Endothelial cell of umbilical vein (primary cell): ENCODE data around the gene SIRT5. TPM values are rescaled to one million over a fixed set of nuclear protein-coding genes. Genes with fewer than 3 reads are reported as not detected.

ENCODE experiments used
- BruUV-seq: library from RNA; stranded (reverse); fragments of 400-500 nt; replicated peaks from 2 replicates; lab custom pipeline; 2021; lab: Mats Ljungman, UMichigan
- CTCF ChIA-PET: fragments of 300-600, 350-600 bp; sonication (Branson Sonifier 250); formaldehyde crosslinking; loops from one replicate; lab custom pipeline; 2021; ENCODE audit warnings: antibody characterized with exemption, inconsistent platforms; lab: Charles Lee
- POLR2A ChIA-PET: fragments of 300-600, 350-600 bp; sonication (Branson Sonifier 250); formaldehyde crosslinking; loops from one replicate; lab custom pipeline; 2021; ENCODE audit warnings: antibody characterized with exemption, inconsistent platforms; lab: Charles Lee
- DNase-seq: peaks from one replicate; pipeline ENCODE4 v3.0.0-alpha.2; 2011; ENCODE audit warnings: low read depth, low spot score
- FAIRE-seq: peaks from 2 replicates; lab custom pipeline; 2011; peaks lifted over from hg19 to GRCh38; lab: Jason Lieb, UNC
- H2AFZ ChIP-seq: 2 replicates; pipeline ENCODE4 v1.6.0; 2012; ENCODE audit warnings: low read depth, low read length, control low read depth, inconsistent platforms
- H3K27ac ChIP-seq: 2 replicates; pipeline ENCODE4 v1.5.1; 2011; ENCODE audit warnings: low read depth, mild to moderate bottlenecking, control low read depth, low read length, moderate library complexity; ENCODE audit not compliant: insufficient read depth
- H3K27me3 ChIP-seq, 2 experiments: 2 replicates each; pipeline versions ENCODE4 v1.6.0 to v1.6.1; 2011; ENCODE audit warnings: low read length in 2 of 2, mixed read lengths in 1 of 2; ENCODE audit not compliant: control insufficient read depth in 2 of 2, insufficient read depth in 2 of 2
- H3K36me3 ChIP-seq, 2 experiments: 2 replicates in 1 of 2; 3 replicates in 1 of 2; pipeline ENCODE4 v1.5.1; 2011; ENCODE audit warnings: low read length in 2 of 2, mild to moderate bottlenecking in 1 of 2, moderate library complexity in 1 of 2; ENCODE audit not compliant: control insufficient read depth in 2 of 2, insufficient read depth in 2 of 2; ENCODE audit errors: extremely low read depth in 1 of 2
- H3K4me1 ChIP-seq: 3 replicates; pipeline ENCODE4 v1.5.1; 2011; ENCODE audit warnings: mild to moderate bottlenecking, low read length; ENCODE audit not compliant: control insufficient read depth, insufficient read depth; ENCODE audit errors: extremely low read depth
- H3K4me2 ChIP-seq: 2 replicates; pipeline ENCODE4 v1.6.1; 2011; ENCODE audit warnings: low read length, control low read depth, mixed read lengths; ENCODE audit not compliant: insufficient read depth
- H3K4me3 ChIP-seq, 3 experiments: fragments of 200-600 bp in 1 of 3; sonication (generic), shearing (Covaris generic) in 1 of 3; replicated peaks in 1 of 3; 2 replicates each; pipeline ENCODE4 v1.5.1; 2011 to 2016; ENCODE audit warnings: control low read depth in 3 of 3, low read length in 3 of 3, mild to moderate bottlenecking in 2 of 3, inconsistent platforms in 1 of 3, low read depth in 1 of 3, moderate library complexity in 1 of 3; ENCODE audit not compliant: insufficient read depth in 1 of 3
- H3K79me2 ChIP-seq: 2 replicates; pipeline ENCODE4 v1.6.0; 2012; ENCODE audit warnings: low read length, inconsistent platforms; ENCODE audit not compliant: control insufficient read depth, insufficient read depth
- H3K9ac ChIP-seq: replicated peaks from 2 replicates; pipeline ENCODE3; 2011; ENCODE audit warnings: low read length, control low read depth; ENCODE audit not compliant: insufficient read depth; ENCODE audit errors: extremely low read depth
- H3K9me1 ChIP-seq: replicated peaks from 3 replicates; pipeline ENCODE4 v1.6.0; 2011; ENCODE audit warnings: mild to moderate bottlenecking, low read length; ENCODE audit not compliant: control insufficient read depth, insufficient read depth; ENCODE audit errors: extremely low read depth
- H3K9me3 ChIP-seq: replicated peaks from 2 replicates; pipeline ENCODE4 v1.5.1; 2012; ENCODE audit warnings: low read length, inconsistent platforms; ENCODE audit not compliant: control insufficient read depth, insufficient read depth
- H4K20me1 ChIP-seq: replicated peaks from 2 replicates; pipeline ENCODE3; 2011; ENCODE audit warnings: mild to moderate bottlenecking, low read length; ENCODE audit not compliant: control insufficient read depth, insufficient read depth; ENCODE audit errors: extremely low read depth
- EZH2 ChIP-seq: IDR thresholded peaks from 2 replicates; pipeline ENCODE4 v1.6.1; 2012; ENCODE audit warnings: borderline replicate concordance, low read depth, mild to moderate bottlenecking, moderate library complexity, low read length, inconsistent platforms; ENCODE audit not compliant: severe bottlenecking
- FOS ChIP-seq: IDR thresholded peaks from 2 replicates; pipeline ENCODE4 v1.6.1; 2011; ENCODE audit warnings: mild to moderate bottlenecking, low read length, moderate library complexity, borderline replicate concordance; ENCODE audit not compliant: insufficient read depth
- GATA2 ChIP-seq: IDR thresholded peaks from 2 replicates; pipeline ENCODE4 v1.7.0; 2011; ENCODE audit warnings: low read depth, mild to moderate bottlenecking, moderate library complexity, mixed read lengths, low read length; ENCODE audit not compliant: insufficient read length, insufficient read depth
- JUN ChIP-seq: IDR thresholded peaks from 2 replicates; pipeline ENCODE4 v1.6.1; 2011; ENCODE audit warnings: borderline replicate concordance, low read depth; ENCODE audit not compliant: insufficient read length, insufficient read depth
- MYC ChIP-seq: IDR thresholded peaks from one replicate; pipeline ENCODE4 v1.6.1; 2011; ENCODE audit warnings: mild to moderate bottlenecking, low read depth, low read length
- POLR2A ChIP-seq: IDR thresholded peaks from 2 replicates; pipeline ENCODE4 v1.6.1; 2012; ENCODE audit warnings: low read depth, mild to moderate bottlenecking, control low read depth, low read length
- POLR2AphosphoS5 ChIP-seq: IDR thresholded peaks from 2 replicates; pipeline ENCODE4 v1.6.1; 2012; ENCODE audit warnings: low read depth, mild to moderate bottlenecking, control low read depth, low read length, moderate library complexity; ENCODE audit not compliant: insufficient read depth
- dilution Hi-C: fragments of 300-500 bp; cut with MboI; formaldehyde crosslinking; loops from one replicate; pipeline ENCODE4 v1.15.0; 2019; ENCODE audit warnings: low sequenced_read_pairs; ENCODE audit not compliant: extremely low pct_ligation_motif_present
- intact Hi-C: fragments of 100-400 bp; cut with micrococcal nuclease; formaldehyde crosslinking; loops from one replicate; pipeline ENCODE4 v1.10.0; 2022
- polyA plus RNA-seq, 4 experiments: library from polyadenylated mRNA; depleted of rRNA in 3 of 4; stranded (reverse) in 3 of 4; unstranded in 1 of 4; fragments of >200 nt; gene quantifications; 2 replicates each; pipeline versions ENCODE4 v1.2.1 to v1.2.3, GENCODE V29; 2011 to 2012; ENCODE audit warnings: missing spikeins in 1 of 4
- total RNA-seq: library from RNA; stranded (reverse); gene quantifications from 2 replicates; pipeline ENCODE4 v1.2.3, GENCODE V29; 2021
- TF ChIP-seq, protein P1 (sequence below): IDR thresholded peaks from 2 replicates; pipeline ENCODE4 v1.6.1; 2011; ENCODE audit not compliant: insufficient read depth, insufficient read length
- TF ChIP-seq, protein P2 (sequence below), 2 donors: IDR thresholded peaks; 1 replicate in 1 of 2; 2 replicates in 1 of 2; pipeline ENCODE4 v1.5.1; 2011; ENCODE audit warnings: low read length in 2 of 2, mild to moderate bottlenecking in 2 of 2, moderate library complexity in 2 of 2, control low read depth in 1 of 2, inconsistent platforms in 1 of 2, low read depth in 1 of 2; ENCODE audit not compliant: insufficient read depth in 1 of 2; ENCODE audit errors: extremely low read depth in 1 of 2

SIRT5 gene
- total and polyA plus RNA-seq, 2 donors (not counting 3 experiments of a cell fraction or from before 2014, with no cell fraction given), result 4.7 to 7.2 TPM

DNA sequence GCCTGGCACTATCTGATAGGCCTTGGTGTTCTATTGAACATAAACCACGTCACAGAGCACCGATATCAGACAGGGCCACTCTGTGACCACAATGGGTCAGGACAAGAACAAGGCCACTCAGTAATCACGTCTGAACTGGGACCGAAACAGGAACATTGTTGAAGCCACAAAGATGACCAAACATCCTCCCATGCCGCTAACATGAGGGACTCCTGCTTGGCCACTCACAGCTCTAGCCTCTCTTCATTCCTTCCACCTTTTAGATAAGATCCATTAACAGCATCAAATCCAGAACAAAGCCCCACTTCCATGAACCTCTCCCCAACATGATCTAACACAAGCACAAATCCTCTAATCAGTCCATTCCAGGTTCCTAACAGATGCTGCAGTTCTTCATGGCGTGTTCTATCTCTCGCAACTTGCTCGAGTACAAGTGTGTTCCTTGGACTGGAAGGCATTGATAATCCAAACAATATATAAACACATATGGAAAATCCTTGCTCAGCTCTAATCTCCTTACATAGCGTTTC, 7.4 kb downstream of the SIRT5 start:
- Histone ChIP-seq H3K4me1 (no peaks in the 10 kb centered on the region), H3K79me2 (no peaks in the 10 kb centered on the region), H3K27ac (no peak overlapping the region), H3K4me2 (no peak overlapping the region), H3K9me3 (no peaks in the 10 kb centered on the region), H3K9me1 (no peaks in the 10 kb centered on the region), H3K4me3 (no peak overlapping the region), H4K20me1 (no peaks in the 10 kb centered on the region), H3K27me3 (no peaks in the 10 kb centered on the region), H3K36me3 (no peaks in the 10 kb centered on the region), H2AFZ (no peak overlapping the region), H3K9ac (no peak overlapping the region)
- intact Hi-C loops (no loop called here), dilution Hi-C loops (no loop called here)
- TF ChIP-seq EZH2, result no peak
- no peak for TF ChIP-seq MYC
- TF ChIP-seq GATA2, result no peak
- TF ChIP-seq, protein P1, sequence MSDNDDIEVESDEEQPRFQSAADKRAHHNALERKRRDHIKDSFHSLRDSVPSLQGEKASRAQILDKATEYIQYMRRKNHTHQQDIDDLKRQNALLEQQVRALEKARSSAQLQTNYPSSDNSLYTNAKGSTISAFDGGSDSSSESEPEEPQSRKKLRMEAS, result no peak
- TF ChIP-seq JUN, result no peak
- TF ChIP-seq POLR2A, result no peak
- no peak for TF ChIP-seq FOS
- TF ChIP-seq POLR2AphosphoS5, result no peak
- TF ChIP-seq, protein P2, sequence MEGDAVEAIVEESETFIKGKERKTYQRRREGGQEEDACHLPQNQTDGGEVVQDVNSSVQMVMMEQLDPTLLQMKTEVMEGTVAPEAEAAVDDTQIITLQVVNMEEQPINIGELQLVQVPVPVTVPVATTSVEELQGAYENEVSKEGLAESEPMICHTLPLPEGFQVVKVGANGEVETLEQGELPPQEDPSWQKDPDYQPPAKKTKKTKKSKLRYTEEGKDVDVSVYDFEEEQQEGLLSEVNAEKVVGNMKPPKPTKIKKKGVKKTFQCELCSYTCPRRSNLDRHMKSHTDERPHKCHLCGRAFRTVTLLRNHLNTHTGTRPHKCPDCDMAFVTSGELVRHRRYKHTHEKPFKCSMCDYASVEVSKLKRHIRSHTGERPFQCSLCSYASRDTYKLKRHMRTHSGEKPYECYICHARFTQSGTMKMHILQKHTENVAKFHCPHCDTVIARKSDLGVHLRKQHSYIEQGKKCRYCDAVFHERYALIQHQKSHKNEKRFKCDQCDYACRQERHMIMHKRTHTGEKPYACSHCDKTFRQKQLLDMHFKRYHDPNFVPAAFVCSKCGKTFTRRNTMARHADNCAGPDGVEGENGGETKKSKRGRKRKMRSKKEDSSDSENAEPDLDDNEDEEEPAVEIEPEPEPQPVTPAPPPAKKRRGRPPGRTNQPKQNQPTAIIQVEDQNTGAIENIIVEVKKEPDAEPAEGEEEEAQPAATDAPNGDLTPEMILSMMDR (IDR thresholded peaks at IDR 0.05; ENCODE audit: extremely low read depth in 1 of 2, insufficient read depth in 1 of 2, low read depth in 1 of 2, low read length in 2 of 2), result no peak
- POLR2A ChIA-PET, result no interaction called here
- BruUV-seq, result no TSS peak
- no peak for DNase-seq
- CTCF ChIA-PET, result no interaction called here
- no peak for FAIRE-seq
